HepG2 (cell line): ENCODE measurements around the gene CPNE4. TPM values are rescaled to one million over a fixed set of nuclear protein-coding genes. Genes with fewer than 3 reads are reported as not detected.

Experiments used
- ATAC-seq: fragments of 200-7000 bp; cut with Tn5 transposase; 3 replicates; pipeline ENCODE4 v1.9.1; 2020; ENCODE audit warnings: mild to moderate bottlenecking, moderate library complexity
- BruUV-seq: library from RNA; stranded (reverse); fragments of 400-500 nt; replicated peaks from 2 replicates; lab custom pipeline; 2021; lab: Mats Ljungman, UMichigan
- CTCF ChIA-PET: fragments of 300-600 bp; formaldehyde crosslinking; extraction: SDS; loops from one replicate; lab custom pipeline; 2021; ENCODE audit warnings: low total read pairs, inconsistent platforms, low intra/inter-chr PET ratio; lab: Yijun Ruan, JAX
- POLR2A ChIA-PET: fragments of 350-600 bp; sonication (Branson Sonifier 250); formaldehyde crosslinking; loops from one replicate; lab custom pipeline; 2020; ENCODE audit warnings: antibody characterized with exemption, inconsistent platforms; lab: Yijun Ruan, JAX
- DNase-seq: peaks from one replicate; pipeline ENCODE4 v3.0.0-alpha.2; 2015; ENCODE audit warnings: low spot score
- FAIRE-seq: peaks from 3 replicates; lab custom pipeline; 2011; peaks lifted over from hg19 to GRCh38; lab: Jason Lieb, UNC
- H2AFZ ChIP-seq: one replicate; pipeline ENCODE4 v1.6.1; 2011; ENCODE audit warnings: low read length, inconsistent platforms
- H3K27ac ChIP-seq: fragments of 300-600 bp; 3 replicates; pipeline ENCODE4 v1.8.0; 2011; ENCODE audit warnings: mixed run types, mild to moderate bottlenecking, mixed read lengths, low read length, inconsistent platforms; ENCODE audit not compliant: insufficient read depth; ENCODE audit errors: extremely low read length
- H3K27me3 ChIP-seq, 2 experiments: fragments of 200-600 bp in 1 of 2; 2 replicates in 1 of 2; 3 replicates in 1 of 2; pipeline versions ENCODE4 v1.6.0 to v1.8.0; 2011; ENCODE audit warnings: low read length in 2 of 2, mild to moderate bottlenecking in 2 of 2, moderate library complexity in 2 of 2, inconsistent platforms in 1 of 2; ENCODE audit not compliant: insufficient read depth in 2 of 2, control insufficient read depth in 1 of 2
- H3K36me3 ChIP-seq, 2 experiments: fragments of 200-600 bp in 1 of 2; replicated peaks in 1 of 2; 2 replicates in 1 of 2; 3 replicates in 1 of 2; pipeline versions ENCODE4 v1.5.1 to v1.8.0; 2011; ENCODE audit warnings: low read length in 2 of 2, inconsistent platforms in 1 of 2; ENCODE audit not compliant: insufficient read depth in 2 of 2, control insufficient read depth in 1 of 2
- H3K4me1 ChIP-seq: 2 replicates; pipeline ENCODE4 v1.5.1; 2012; ENCODE audit warnings: low read length, inconsistent platforms; ENCODE audit not compliant: insufficient read depth
- H3K4me2 ChIP-seq: 2 replicates; pipeline ENCODE4 v1.6.0; 2011; ENCODE audit warnings: low read depth, low read length, inconsistent platforms
- H3K4me3 ChIP-seq, 3 experiments: fragments of 200-600 bp in 1 of 3; sonication (generic), shearing (Covaris generic) in 1 of 3; replicated peaks in 1 of 3; 2 replicates each; pipeline ENCODE4 v1.5.1; 2011 to 2016; ENCODE audit warnings: low read length in 3 of 3, inconsistent platforms in 2 of 3, low read depth in 2 of 3, mild to moderate bottlenecking in 2 of 3, control low read depth in 1 of 3, mixed read lengths in 1 of 3; ENCODE audit not compliant: insufficient read depth in 1 of 3
- H3K79me2 ChIP-seq: one replicate; pipeline ENCODE4 v1.6.1; 2011; ENCODE audit warnings: low read length, inconsistent platforms; ENCODE audit not compliant: insufficient read depth
- H3K9ac ChIP-seq: 2 replicates; pipeline ENCODE4 v1.6.0; 2011; ENCODE audit warnings: mild to moderate bottlenecking, low read depth, low read length, inconsistent platforms; ENCODE audit not compliant: insufficient read depth
- H3K9me3 ChIP-seq: 2 replicates; pipeline ENCODE4 v1.5.1; 2012; ENCODE audit warnings: mild to moderate bottlenecking, low read length
- H4K20me1 ChIP-seq: 2 replicates; pipeline ENCODE4 v1.6.0; 2011; ENCODE audit warnings: inconsistent platforms, mild to moderate bottlenecking, low read length, moderate library complexity; ENCODE audit not compliant: insufficient read depth
- ATF7 ChIP-seq, 2 experiments: fragments of 450-650 bp in 1 of 2; sonication (generic) in 1 of 2; formaldehyde crosslinking in 1 of 2; IDR thresholded peaks; 2 replicates each; pipeline versions ENCODE4 v1.4.0 to v1.6.1; 2016 to 2020; ENCODE audit warnings: antibody characterized with exemption in 1 of 2, mild to moderate bottlenecking in 1 of 2, missing genetic modification reagents in 1 of 2
- CHD2 ChIP-seq: IDR thresholded peaks from 2 replicates; pipeline ENCODE4 v1.6.1; 2011; ENCODE audit warnings: low read depth, low read length, improper control_type of control experiment
- CREB1 ChIP-seq, 2 experiments: fragments of 450-650 bp in 1 of 2; IDR thresholded peaks; 2 replicates each; pipeline ENCODE4 v1.6.1; 2016 to 2017; ENCODE audit warnings: control low read depth in 1 of 2, mild to moderate bottlenecking in 1 of 2, missing compliant biosample characterization in 1 of 2, missing genetic modification characterization in 1 of 2
- E2F2 ChIP-seq: sonication (generic); formaldehyde crosslinking; IDR thresholded peaks from 2 replicates; pipeline ENCODE4 v1.4.0; 2020; ENCODE audit warnings: missing genetic modification reagents, borderline replicate concordance
- GATAD1 ChIP-seq: IDR thresholded peaks from 2 replicates; pipeline ENCODE4 v1.6.1; 2016; ENCODE audit warnings: missing genetic modification reagents, missing compliant biosample characterization
- GTF3A ChIP-seq: sonication (generic); formaldehyde crosslinking; conservative IDR thresholded peaks from 2 replicates; pipeline ENCODE4 v1.4.0; 2020; ENCODE audit warnings: mild to moderate bottlenecking, missing genetic modification reagents
- IRF1 ChIP-seq: sonication (generic); formaldehyde crosslinking; IDR thresholded peaks from 2 replicates; pipeline ENCODE4 v1.4.0; 2020; ENCODE audit warnings: low read depth, mild to moderate bottlenecking, missing genetic modification reagents
- NRL ChIP-seq: sonication (generic); formaldehyde crosslinking; IDR thresholded peaks from 2 replicates; pipeline ENCODE4 v1.5.0; 2020; ENCODE audit warnings: missing genetic modification reagents, mild to moderate bottlenecking, moderate library complexity, borderline replicate concordance
- STAT5B ChIP-seq: sonication (generic); formaldehyde crosslinking; IDR thresholded peaks from 2 replicates; pipeline ENCODE4 v1.4.0; 2020; ENCODE audit warnings: missing genetic modification reagents
- TBP ChIP-seq: sonication (generic); formaldehyde crosslinking; IDR thresholded peaks from 2 replicates; pipeline ENCODE4 v1.5.0; 2020; ENCODE audit warnings: missing genetic modification reagents
- ZFP82 ChIP-seq: sonication (generic); formaldehyde crosslinking; IDR thresholded peaks from 2 replicates; pipeline ENCODE4 v1.5.1; 2020; ENCODE audit warnings: mild to moderate bottlenecking, missing genetic modification reagents, borderline replicate concordance
- ZFYVE20 ChIP-seq: sonication (generic); formaldehyde crosslinking; IDR thresholded peaks from 2 replicates; pipeline ENCODE4 v1.8.0; 2023; ENCODE audit warnings: low read depth, mild to moderate bottlenecking, moderate library complexity, missing genetic modification reagents, borderline replicate concordance
- ZNF160 ChIP-seq: sonication (generic); formaldehyde crosslinking; IDR thresholded peaks from 2 replicates; pipeline ENCODE4 v1.8.0; 2022; ENCODE audit warnings: mild to moderate bottlenecking, inconsistent platforms, missing genetic modification reagents
- WGBS: methylation state at CpG from one replicate; pipeline ENCODE4 v1.1.6; 2017; ENCODE audit warnings: low lambda C conversion rate; 5-methylcytosine and 5-hydroxymethylcytosine counted together
- in situ Hi-C: cut with HindIII; loops from 2 replicates; pipeline ENCODE4 v1.10.0; 2017; ENCODE audit warnings: low pct_unique_long_range_greater_than_20kb; ENCODE audit not compliant: extremely low pct_ligation_motif_present
- intact Hi-C: fragments of 100-400 bp; cut with micrococcal nuclease; formaldehyde crosslinking; loops from one replicate; pipeline ENCODE4 v1.10.0; 2022; ENCODE audit not compliant: unreplicated experiment
- polyA plus RNA-seq, 8 experiments: library from polyadenylated mRNA; depleted of rRNA in 3 of 8; stranded (reverse) in 7 of 8; unstranded in 1 of 8; fragments of >200 nt; fragmentation: Illumina TruSeq in 4 of 8; extraction: Trizol in 4 of 8; gene quantifications; 2 replicates each; pipeline versions ENCODE4 v1.2.1 to v1.2.3, GENCODE V29; 2011 to 2016; ENCODE audit warnings: low read depth in 4 of 8, missing spikeins in 1 of 8, mixed read lengths in 1 of 8; ENCODE audit not compliant: insufficient read depth in 1 of 8
- total RNA-seq, 5 experiments: library from RNA; depleted of rRNA; stranded (reverse); fragments of >200 nt; fragmentation: Illumina TruSeq; extraction: Trizol; gene quantifications; 2 replicates each; pipeline ENCODE4 v1.2.3, GENCODE V29; 2016; ENCODE audit warnings: low read depth in 1 of 5
- TF ChIP-seq, protein P1 (sequence below): sonication (generic); formaldehyde crosslinking; IDR thresholded peaks from 2 replicates; pipeline ENCODE4 v1.8.0; 2022; ENCODE audit warnings: mild to moderate bottlenecking, missing genetic modification reagents; ENCODE audit not compliant: insufficient replicate concordance

The CPNE4 gene
- total and polyA plus RNA-seq, 2 of the 13 experiments (the other 11 are each of a cell fraction or from before 2014, with no cell fraction given), result not detected

DNA sequence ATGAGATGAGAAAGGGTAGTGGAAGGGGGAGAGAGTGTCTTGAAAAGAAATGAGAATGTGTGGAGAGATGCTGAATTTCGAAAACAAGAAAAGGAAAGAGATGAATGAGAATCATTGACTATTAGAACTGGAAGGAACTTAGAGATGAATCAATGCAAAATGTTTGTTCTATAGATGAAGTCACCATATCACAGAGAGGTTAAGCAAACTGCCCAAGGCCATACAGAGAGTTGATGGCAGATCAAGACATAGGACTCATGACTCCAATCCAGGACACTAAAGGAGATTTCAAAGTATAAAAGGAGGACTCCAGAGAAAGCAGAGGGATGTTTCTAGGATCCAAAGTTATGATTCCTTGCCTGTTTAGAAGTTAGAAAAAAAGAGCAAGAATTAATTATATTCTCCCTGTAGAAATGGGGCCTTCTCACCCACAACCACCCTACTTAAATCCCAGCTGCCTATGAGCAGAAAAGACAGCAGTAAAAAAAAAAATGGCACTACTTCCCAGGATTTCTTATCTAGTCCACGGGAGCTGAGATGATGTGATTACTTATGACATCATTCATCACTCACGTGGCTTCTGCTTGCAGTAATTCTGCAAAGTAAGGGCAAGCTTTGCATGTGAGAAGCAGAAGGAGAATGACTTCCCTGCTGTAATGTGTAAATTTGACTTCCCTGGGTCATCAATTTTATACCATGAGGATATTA lies 321.2 kb downstream of the CPNE4 start:
- Histone ChIP-seq H3K4me1 (no peaks in the 10 kb centered on the region), H3K27ac (no peak overlapping the region), H3K4me2 (no peak overlapping the region), H3K4me3 (no peak overlapping the region), H3K27me3 (peaks cover 1 to 4% of the 10 kb centered on the region in 2 experiments; a peak in 1 of 5 replicates), H3K79me2 (no peaks in the 10 kb centered on the region), H4K20me1 (no peaks in the 10 kb centered on the region), H3K9ac (no peak overlapping the region), H3K9me3 (no peaks in the 10 kb centered on the region), H3K36me3 (no peaks in the 10 kb centered on the region), H2AFZ (no peak overlapping the region)
- no TSS peak for BruUV-seq
- DNase-seq (no peak), ATAC-seq (no peak), FAIRE-seq (no peak)
- intact Hi-C loops, result no loop called here
- in situ Hi-C loops, result no loop called here
- TF ChIP-seq ATF7 (IDR thresholded peaks at IDR 0.05) (peak; percentile 76), ATF7 (CRISPR knock-in tag; IDR thresholded peaks at IDR 0.05) (no peak), CREB1 (IDR thresholded peaks at IDR 0.05) (0 out of 2 replicates have a peak, but pooled peaks have one; percentile 20), CREB1 (CRISPR knock-in tag; IDR thresholded peaks at IDR 0.05) (no peak), NRL (CRISPR knock-in tag) (no peak)
- WGBS, result 0% methylated on average over 3 of the region's 3 CpGs
- CTCF ChIA-PET, result no interaction called here
- POLR2A ChIA-PET, result no interaction called here

DNA sequence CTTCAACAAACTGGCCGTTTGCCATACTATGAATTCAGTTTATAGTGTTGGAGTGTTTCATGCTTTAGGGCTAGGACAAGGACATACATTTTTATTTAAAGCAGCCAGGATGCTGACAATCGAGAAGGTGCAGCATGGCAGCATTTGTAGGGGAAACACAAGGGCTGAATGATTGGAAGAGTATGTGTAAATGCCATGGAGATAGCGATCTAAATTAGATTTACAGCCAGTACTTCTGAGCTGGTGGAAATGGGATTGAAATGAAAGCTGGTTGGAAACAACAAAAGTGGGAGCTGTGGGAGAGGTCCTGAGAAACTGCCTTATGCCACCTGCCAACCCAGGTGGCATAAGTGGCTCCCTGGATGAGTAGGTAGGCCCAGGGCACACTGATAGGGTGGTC lies 322.2 kb downstream of the CPNE4 start:
- CTCF ChIA-PET, result no interaction called here
- BruUV-seq, result no TSS peak
- FAIRE-seq, result no peak
- TF ChIP-seq TBP (CRISPR knock-in tag) (no peak), CHD2 (no peak), GATAD1 (CRISPR knock-in tag) (no peak), E2F2 (CRISPR knock-in tag) (no peak), ZFP82 (CRISPR knock-in tag) (no peak), IRF1 (CRISPR knock-in tag) (no peak), GTF3A (no peak), STAT5B (CRISPR knock-in tag) (no peak), ZFYVE20 (CRISPR knock-in tag) (no peak), ZNF160 (CRISPR knock-in tag) (no peak)
- TF ChIP-seq, protein P1, sequence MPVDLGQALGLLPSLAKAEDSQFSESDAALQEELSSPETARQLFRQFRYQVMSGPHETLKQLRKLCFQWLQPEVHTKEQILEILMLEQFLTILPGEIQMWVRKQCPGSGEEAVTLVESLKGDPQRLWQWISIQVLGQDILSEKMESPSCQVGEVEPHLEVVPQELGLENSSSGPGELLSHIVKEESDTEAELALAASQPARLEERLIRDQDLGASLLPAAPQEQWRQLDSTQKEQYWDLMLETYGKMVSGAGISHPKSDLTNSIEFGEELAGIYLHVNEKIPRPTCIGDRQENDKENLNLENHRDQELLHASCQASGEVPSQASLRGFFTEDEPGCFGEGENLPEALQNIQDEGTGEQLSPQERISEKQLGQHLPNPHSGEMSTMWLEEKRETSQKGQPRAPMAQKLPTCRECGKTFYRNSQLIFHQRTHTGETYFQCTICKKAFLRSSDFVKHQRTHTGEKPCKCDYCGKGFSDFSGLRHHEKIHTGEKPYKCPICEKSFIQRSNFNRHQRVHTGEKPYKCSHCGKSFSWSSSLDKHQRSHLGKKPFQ, result no peak

More for the DNA sequence above, 322.2 kb downstream of the CPNE4 start:
- ATAC-seq (no peak), DNase-seq (no peak)
- Histone ChIP-seq H3K36me3 (no peaks in the 10 kb centered on the region), H3K4me2 (no peak overlapping the region), H3K4me3 (no peak overlapping the region), H4K20me1 (no peaks in the 10 kb centered on the region), H3K9ac (no peak overlapping the region), H2AFZ (no peak overlapping the region), H3K4me1 (no peaks in the 10 kb centered on the region), H3K27ac (no peak overlapping the region), H3K79me2 (no peaks in the 10 kb centered on the region), H3K27me3 (peaks cover 1 to 4% of the 10 kb centered on the region in 2 experiments; a peak in 1 of 5 replicates), H3K9me3 (no peaks in the 10 kb centered on the region)
- intact Hi-C loops, result no loop called here
- POLR2A ChIA-PET, result no interaction called here
- in situ Hi-C loops, result no loop called here
- WGBS, result 2% methylated on average over 3 of the region's 3 CpGs
